B cell (primary cell): ENCODE data around the gene CSF1R.

Experiments used
- CTCF ChIP-seq: fragments of 200-600 bp; IDR thresholded peaks from one replicate; pipeline ENCODE4 v1.8.0; 2022; ENCODE audit warnings: antibody characterized with exemption, mild to moderate bottlenecking
- EZH2 ChIP-seq: IDR thresholded peaks from 2 replicates; pipeline ENCODE4 v1.6.1; 2012; ENCODE audit warnings: borderline replicate concordance, low read depth, mild to moderate bottlenecking, moderate library complexity, low read length; ENCODE audit not compliant: insufficient read depth, poor library complexity, severe bottlenecking

- TF ChIP-seq CTCF, result no peak
- no peak for TF ChIP-seq EZH2
Observed at GRCh38 chr5:150014456-150014855, 71.9 kb downstream of the CSF1R start.
